Trophoblast cell (in vitro differentiated cells and primary cell): Measurements from ENCODE around the gene DOCK3.

Experiments
- DNase-seq, 2 donors: peaks; one replicate each; pipeline ENCODE4 v3.0.0-alpha.2; 2016
- H2AFZ ChIP-seq: 2 replicates; pipeline ENCODE4 v1.6.1; 2013; ENCODE audit warnings: low read length, moderate library complexity, mild to moderate bottlenecking; ENCODE audit not compliant: insufficient read depth, poor library complexity
- H2AK5ac ChIP-seq: 2 replicates; pipeline ENCODE4 v1.6.1; 2013; ENCODE audit warnings: mild to moderate bottlenecking, low read length
- H2BK120ac ChIP-seq: 2 replicates; pipeline ENCODE4 v1.6.1; 2013; ENCODE audit warnings: low read length, mild to moderate bottlenecking, moderate library complexity; ENCODE audit not compliant: insufficient read depth, poor library complexity
- H2BK12ac ChIP-seq: 2 replicates; pipeline ENCODE4 v1.6.1; 2013; ENCODE audit warnings: mild to moderate bottlenecking, low read length, moderate library complexity
- H2BK5ac ChIP-seq: 2 replicates; pipeline ENCODE4 v1.6.1; 2013; ENCODE audit warnings: low read length, low read depth, moderate library complexity, mild to moderate bottlenecking; ENCODE audit not compliant: poor library complexity
- H3K14ac ChIP-seq: 2 replicates; pipeline ENCODE4 v1.6.1; 2013; ENCODE audit warnings: mild to moderate bottlenecking, low read length
- H3K18ac ChIP-seq: 2 replicates; pipeline ENCODE4 v1.6.1; 2013; ENCODE audit warnings: mild to moderate bottlenecking, low read length
- H3K23ac ChIP-seq: 2 replicates; pipeline ENCODE4 v1.6.1; 2013; ENCODE audit warnings: low read length
- H3K27ac ChIP-seq: 2 replicates; pipeline ENCODE4 v1.5.1; 2013; ENCODE audit warnings: low read depth, mild to moderate bottlenecking, inconsistent platforms, low read length, moderate library complexity
- H3K27me3 ChIP-seq: 2 replicates; pipeline ENCODE4 v1.6.1; 2013; ENCODE audit warnings: inconsistent platforms, mild to moderate bottlenecking, low read length, moderate library complexity; ENCODE audit not compliant: insufficient read depth
- H3K36me3 ChIP-seq, 2 experiments: 1 replicate in 1 of 2; 2 replicates in 1 of 2; pipeline ENCODE4 v1.6.1; 2013; ENCODE audit warnings: low read length in 2 of 2, mild to moderate bottlenecking in 2 of 2, moderate library complexity in 1 of 2; ENCODE audit not compliant: insufficient read depth in 2 of 2, control insufficient read depth in 1 of 2
- H3K4ac ChIP-seq: 2 replicates; pipeline ENCODE4 v1.6.1; 2013; ENCODE audit warnings: low read depth, mild to moderate bottlenecking, low read length, moderate library complexity
- H3K4me1 ChIP-seq, 2 experiments: 1 replicate in 1 of 2; 2 replicates in 1 of 2; pipeline ENCODE4 v1.6.1; 2013; ENCODE audit warnings: low read length in 2 of 2, mild to moderate bottlenecking in 2 of 2, moderate library complexity in 1 of 2; ENCODE audit not compliant: insufficient read depth in 2 of 2, control insufficient read depth in 1 of 2
- H3K4me2 ChIP-seq: 2 replicates; pipeline ENCODE4 v1.6.1; 2013; ENCODE audit warnings: inconsistent platforms, mild to moderate bottlenecking, low read length, moderate library complexity
- H3K4me3 ChIP-seq: 2 replicates; pipeline ENCODE4 v1.5.1; 2013; ENCODE audit warnings: mild to moderate bottlenecking, low read depth, low read length, inconsistent platforms
- H3K79me1 ChIP-seq: one replicate; pipeline ENCODE4 v1.6.1; 2013; ENCODE audit warnings: low read length
- H3K79me2 ChIP-seq: 2 replicates; pipeline ENCODE4 v1.6.1; 2013; ENCODE audit warnings: low read length, mild to moderate bottlenecking; ENCODE audit not compliant: control insufficient read depth, insufficient read depth, poor library complexity
- H3K9ac ChIP-seq: 2 replicates; pipeline ENCODE4 v1.6.1; 2013; ENCODE audit warnings: mild to moderate bottlenecking, low read length
- H3K9me3 ChIP-seq: 2 replicates; pipeline ENCODE4 v1.6.1; 2013; ENCODE audit warnings: low read depth, mild to moderate bottlenecking, control low read depth, inconsistent platforms, low read length; ENCODE audit not compliant: insufficient read depth
- H4K12ac ChIP-seq: 2 replicates; pipeline ENCODE4 v1.6.1; 2013; ENCODE audit warnings: low read depth, mild to moderate bottlenecking, low read length, moderate library complexity
- H4K8ac ChIP-seq: 2 replicates; pipeline ENCODE4 v1.6.1; 2013; ENCODE audit warnings: low read depth, mild to moderate bottlenecking, low read length, moderate library complexity
- H4K91ac ChIP-seq: one replicate; pipeline ENCODE4 v1.6.1; 2013; ENCODE audit warnings: low read depth, mild to moderate bottlenecking, low read length, moderate library complexity
- WGBS: extraction: QIAGEN DNeasy Blood & Tissue Kit; methylation state at CpG from one replicate; pipeline ENCODE4 v1.1.7; 2013; ENCODE audit warnings: missing lambda C conversion rate; ENCODE audit not compliant: insufficient read length, insufficient coverage; ENCODE audit errors: extremely low coverage; 5-methylcytosine and 5-hydroxymethylcytosine counted together

Gene DOCK3

GRCh38 chr3:50655009-50655830, 19.5 kb upstream of the DOCK3 start:
- DNase-seq, result no peak
- no peak overlapping the region for H2AK5ac ChIP-seq
- H3K14ac ChIP-seq, result no peak overlapping the region
- no peak overlapping the region for H2AFZ ChIP-seq
- no peak overlapping the region for H2BK120ac ChIP-seq
- H4K91ac ChIP-seq, result no peak overlapping the region
- no peak overlapping the region for H3K4me2 ChIP-seq
- H3K36me3 ChIP-seq, result no peaks in the 10 kb centered on the region
- H3K27me3 ChIP-seq, result peaks cover 3% of the 10 kb centered on the region
- no peak overlapping the region for H2BK12ac ChIP-seq
- H2BK5ac ChIP-seq, result no peak overlapping the region
- no peaks in the 10 kb centered on the region for H3K79me2 ChIP-seq
- no peak overlapping the region for H4K12ac ChIP-seq
- H3K4ac ChIP-seq, result no peak overlapping the region
- no peak overlapping the region for H3K18ac ChIP-seq
- no peaks in the 10 kb centered on the region for H3K79me1 ChIP-seq
- no peak overlapping the region for H4K8ac ChIP-seq
- no CpG with 5 or more reads among the region's 3 CpGs for WGBS
- H3K23ac ChIP-seq, result no peak overlapping the region
- H3K9me3 ChIP-seq, result no peaks in the 10 kb centered on the region
- H3K4me3 ChIP-seq, result no peak overlapping the region
- no peaks in the 10 kb centered on the region for H3K4me1 ChIP-seq
- no peak overlapping the region for H3K27ac ChIP-seq
- H3K9ac ChIP-seq, result no peak overlapping the region

- no CpG with 5 or more reads among the region's 8 CpGs for WGBS
- no peaks in the 10 kb centered on the region for H3K4me1 ChIP-seq
- no peak overlapping the region for H2BK5ac ChIP-seq
- no peak overlapping the region for H2BK120ac ChIP-seq
- no peaks in the 10 kb centered on the region for H3K36me3 ChIP-seq
- H3K14ac ChIP-seq, result no peak overlapping the region
- H2AK5ac ChIP-seq, result no peak overlapping the region
- no peak overlapping the region for H3K4ac ChIP-seq
- H3K27me3 ChIP-seq, result peaks cover 3% of the 10 kb centered on the region
- H4K8ac ChIP-seq, result no peak overlapping the region
- no peak overlapping the region for H3K4me2 ChIP-seq
- H3K18ac ChIP-seq, result no peak overlapping the region
- H3K9ac ChIP-seq, result no peak overlapping the region
- H4K12ac ChIP-seq, result no peak overlapping the region
- no peak overlapping the region for H3K23ac ChIP-seq
- no peak overlapping the region for H2AFZ ChIP-seq
- no peaks in the 10 kb centered on the region for H3K79me2 ChIP-seq
- H3K79me1 ChIP-seq, result no peaks in the 10 kb centered on the region
- DNase-seq, result no peak
- H3K27ac ChIP-seq, result no peak overlapping the region
- no peak overlapping the region for H2BK12ac ChIP-seq
- H3K9me3 ChIP-seq, result no peaks in the 10 kb centered on the region
- no peak overlapping the region for H4K91ac ChIP-seq
- no peak overlapping the region for H3K4me3 ChIP-seq
Observed at GRCh38 chr3:50656417-50657195, 18.1 kb upstream of the DOCK3 start.

GRCh38 chr3:50657407-50657806, 17.3 kb upstream of the DOCK3 start:
- H2BK120ac ChIP-seq, result no peak overlapping the region
- H4K91ac ChIP-seq, result no peak overlapping the region
- H3K9ac ChIP-seq, result no peak overlapping the region
- H3K79me2 ChIP-seq, result no peaks in the 10 kb centered on the region
- no peaks in the 10 kb centered on the region for H3K4me1 ChIP-seq
- no peak overlapping the region for H4K12ac ChIP-seq
- no peak overlapping the region for H2BK12ac ChIP-seq
- no peak overlapping the region for H3K27ac ChIP-seq
- no peak for DNase-seq
- WGBS, result no CpG with 5 or more reads among the region's 5 CpGs
- no peak overlapping the region for H2AK5ac ChIP-seq
- H3K9me3 ChIP-seq, result no peaks in the 10 kb centered on the region
- no peak overlapping the region for H2AFZ ChIP-seq
- no peak overlapping the region for H3K14ac ChIP-seq
- no peak overlapping the region for H2BK5ac ChIP-seq
- no peaks in the 10 kb centered on the region for H3K79me1 ChIP-seq
- peaks cover 3% of the 10 kb centered on the region for H3K27me3 ChIP-seq
- no peak overlapping the region for H3K4ac ChIP-seq
- no peak overlapping the region for H3K18ac ChIP-seq
- no peak overlapping the region for H3K4me2 ChIP-seq
- H3K36me3 ChIP-seq, result no peaks in the 10 kb centered on the region
- no peak overlapping the region for H3K23ac ChIP-seq
- H4K8ac ChIP-seq, result no peak overlapping the region
- no peak overlapping the region for H3K4me3 ChIP-seq

- Histone ChIP-seq H4K12ac (no peak overlapping the region), H3K27me3 (peaks cover 3% of the 10 kb centered on the region), H4K8ac (no peak overlapping the region), H3K9me3 (no peaks in the 10 kb centered on the region), H2BK12ac (no peak overlapping the region), H3K27ac (no peak overlapping the region), H3K9ac (no peak overlapping the region), H3K18ac (no peak overlapping the region), H3K4me3 (no peak overlapping the region), H2AFZ (no peak overlapping the region), H3K23ac (no peak overlapping the region), H3K4me2 (no peak overlapping the region), H2AK5ac (no peak overlapping the region), H4K91ac (no peak overlapping the region), H2BK5ac (no peak overlapping the region), H3K36me3 (no peaks in the 10 kb centered on the region), H3K4ac (no peak overlapping the region), H3K14ac (no peak overlapping the region), H3K4me1 (no peaks in the 10 kb centered on the region), H3K79me2 (no peaks in the 10 kb centered on the region), H2BK120ac (no peak overlapping the region), H3K79me1 (no peaks in the 10 kb centered on the region)
- no peak for DNase-seq
- no CpG with 5 or more reads among the region's 3 CpGs for WGBS
Observed at GRCh38 chr3:50657816-50658215, 16.9 kb upstream of the DOCK3 start.
